Fibroblast of the conjunctiva (primary cell): ENCODE measurements around the gene ZNF396.

ENCODE experiments used
- DNase-seq: peaks from one replicate; pipeline ENCODE4 v3.0.0-alpha.2; 2010; ENCODE audit warnings: low read depth

Gene ZNF396

DNA sequence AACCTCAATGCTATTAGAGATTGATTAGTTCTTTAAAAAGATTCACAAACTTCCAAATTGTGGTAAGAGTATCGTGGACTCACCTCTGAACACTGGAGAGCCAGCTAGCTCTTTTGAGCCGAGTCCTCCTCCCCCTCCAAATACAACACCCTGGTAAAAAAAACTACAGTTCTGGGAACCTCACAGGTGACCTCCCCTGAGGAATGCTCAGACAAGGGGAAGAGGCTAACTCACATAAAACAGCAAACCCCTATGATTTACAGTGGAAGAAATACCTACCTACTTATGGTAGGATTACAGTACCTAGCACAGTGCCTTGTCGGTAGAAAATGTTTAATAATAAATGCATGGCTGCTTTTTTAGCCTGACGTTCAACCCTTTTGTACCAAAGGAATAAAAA is 41.3 kb downstream of the ZNF396 start:
- DNase-seq: no peak

DNA sequence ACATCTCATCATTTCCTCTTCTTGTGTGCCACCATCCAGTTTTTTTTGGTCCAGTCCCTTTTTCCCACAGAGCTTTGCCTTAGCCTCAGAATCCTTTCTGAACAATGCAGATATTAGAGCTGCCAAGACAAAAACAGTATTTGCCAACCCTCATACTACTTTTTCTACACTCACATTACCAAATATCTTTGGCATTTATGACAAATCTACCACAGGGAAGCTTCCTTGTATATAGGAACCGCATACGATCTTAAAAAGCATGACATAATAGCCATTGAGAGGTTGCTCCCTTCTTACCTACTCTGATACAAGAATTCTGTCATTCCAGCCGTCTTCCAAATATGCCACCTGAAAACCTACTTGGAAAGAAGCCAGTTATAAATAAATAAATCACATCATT is 42.3 kb downstream of the ZNF396 start:
- no peak for DNase-seq

DNA sequence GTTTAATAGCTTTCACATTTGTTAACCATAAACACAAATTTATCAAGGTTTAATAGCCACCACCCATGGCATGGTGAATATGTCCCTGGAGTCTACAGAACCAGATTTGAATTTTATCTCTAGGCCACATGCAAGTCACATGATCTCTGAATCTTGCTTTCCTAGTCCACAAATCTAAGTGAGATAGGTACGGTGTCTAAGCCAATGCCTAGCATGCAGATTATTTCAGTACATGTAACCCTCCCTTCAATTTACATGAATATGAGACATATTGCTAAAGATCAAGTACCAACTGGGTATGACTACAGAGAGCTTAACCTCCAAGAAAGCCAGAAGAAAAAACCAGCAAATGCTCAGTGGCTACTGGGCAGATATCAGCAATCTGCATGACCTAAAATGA is 42.9 kb downstream of the ZNF396 start:
- no peak for DNase-seq

DNA sequence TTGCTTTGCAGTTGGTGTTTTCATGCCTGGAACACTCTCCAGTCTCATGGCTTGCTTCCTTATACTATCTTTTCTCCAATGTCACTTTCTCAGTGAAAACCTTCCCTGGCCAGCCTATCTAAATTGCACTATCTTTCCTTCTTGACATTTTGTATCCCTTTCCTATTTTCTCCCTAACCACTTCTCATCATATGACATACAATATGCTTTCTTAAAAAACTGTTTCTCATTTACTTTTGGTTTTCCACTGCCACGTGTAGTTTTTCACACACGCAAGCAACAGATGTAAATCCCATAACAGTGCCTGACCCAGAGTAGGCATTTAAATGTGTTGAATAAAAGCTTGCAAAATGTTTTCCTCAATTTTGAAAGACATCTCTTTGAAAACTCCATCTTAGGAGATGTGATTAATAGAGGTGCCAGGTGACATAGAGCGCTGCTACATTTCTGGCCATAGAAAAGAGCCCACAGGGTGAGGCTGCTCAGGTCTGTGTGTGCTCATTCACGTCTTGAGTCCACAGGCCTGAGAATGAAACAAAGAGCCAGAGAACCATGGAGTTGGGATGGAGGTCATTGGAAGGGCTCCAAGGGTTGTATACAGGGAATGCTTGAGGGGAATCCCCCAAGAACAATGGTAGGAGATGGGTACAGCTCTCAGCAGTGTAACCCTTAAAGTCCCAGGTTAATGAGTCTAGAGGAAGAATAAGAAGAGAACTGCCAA is 45.6 kb downstream of the ZNF396 start:
- DNase-seq: no peak

DNA sequence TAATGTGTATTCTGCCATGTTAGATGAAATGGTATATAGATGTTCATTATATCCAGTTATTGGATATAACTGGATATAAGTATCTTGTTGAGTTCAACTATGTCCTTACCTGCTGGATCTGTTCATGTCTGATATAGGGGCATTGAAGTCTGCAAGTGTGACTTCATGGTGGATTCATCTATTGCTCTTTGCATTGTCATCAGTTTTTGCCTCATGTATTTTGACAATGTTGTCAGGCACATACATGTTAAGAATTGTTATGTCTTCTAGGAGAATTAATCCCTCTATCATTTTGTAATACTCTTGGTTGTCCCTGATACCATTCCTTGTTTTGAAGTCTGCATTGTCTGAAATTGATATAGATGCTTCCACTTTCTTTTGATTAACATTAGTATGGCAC is 48.3 kb downstream of the ZNF396 start:
- DNase-seq: no peak

DNA sequence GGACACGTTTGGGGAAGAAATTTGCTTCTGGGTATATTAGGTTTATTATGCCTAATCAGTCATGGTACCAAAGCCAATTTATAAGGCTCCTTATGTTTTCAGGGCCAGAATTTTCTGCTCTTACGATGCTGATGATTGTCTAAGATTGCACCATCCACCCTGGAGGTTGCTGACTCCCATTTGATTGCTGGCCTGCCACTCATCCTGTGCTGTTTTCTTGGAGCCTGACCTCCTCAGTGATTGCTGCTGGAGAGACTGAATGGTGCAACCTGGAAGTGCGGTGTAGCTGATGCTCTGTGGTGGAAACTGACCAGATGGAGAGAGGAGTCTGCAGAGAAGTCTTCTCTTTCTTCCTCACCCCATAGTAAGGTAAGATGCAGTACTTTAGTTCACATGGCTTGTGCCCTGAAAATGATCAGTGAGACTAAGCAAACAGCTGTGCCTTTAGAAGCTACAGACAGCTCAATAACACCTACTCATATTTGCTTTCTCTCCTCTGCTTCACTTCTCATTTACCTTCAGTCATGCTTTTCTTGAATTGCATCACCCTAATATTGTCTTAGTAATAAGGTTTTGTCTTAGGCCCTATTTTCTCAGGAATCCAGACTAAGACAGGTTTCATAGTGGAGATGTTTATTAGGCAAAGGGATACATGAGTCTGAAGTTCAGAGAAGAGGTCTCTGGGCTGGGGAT is 50.3 kb downstream of the ZNF396 start:
- DNase-seq: no peak

DNA sequence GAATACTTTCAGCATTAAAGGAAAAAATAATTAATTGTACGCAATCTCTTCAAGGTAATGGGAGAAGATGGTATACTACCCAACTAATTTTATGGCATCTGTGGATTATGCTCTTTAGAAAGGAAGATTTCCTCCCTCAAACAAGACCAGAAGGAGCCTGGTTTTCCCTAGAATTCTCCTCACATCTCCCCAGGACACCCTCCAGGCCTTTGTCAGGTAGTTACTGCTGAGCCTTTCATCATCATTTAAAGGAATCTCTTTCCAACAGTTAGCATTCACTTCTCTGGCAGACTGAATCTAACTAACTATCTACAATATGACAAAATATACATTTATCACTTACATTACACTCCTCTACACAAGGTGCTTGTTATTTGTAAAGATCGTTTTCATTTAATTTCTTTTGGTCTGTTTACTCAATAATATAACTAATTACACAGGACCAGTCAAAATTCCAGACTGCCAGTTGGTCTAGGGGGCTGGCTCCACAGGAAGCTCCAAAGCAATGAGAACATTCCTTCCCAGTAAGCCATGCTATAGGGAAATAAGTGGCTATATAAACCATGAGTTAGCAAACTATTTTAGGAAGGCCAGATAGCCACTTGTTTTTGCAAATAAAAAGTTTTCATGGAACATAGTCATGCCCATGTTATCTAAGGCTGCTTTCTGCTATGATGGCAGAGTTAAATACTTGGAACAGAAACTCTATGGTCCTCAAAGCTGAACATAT is 52.0 kb downstream of the ZNF396 start:
- no peak for DNase-seq

DNA sequence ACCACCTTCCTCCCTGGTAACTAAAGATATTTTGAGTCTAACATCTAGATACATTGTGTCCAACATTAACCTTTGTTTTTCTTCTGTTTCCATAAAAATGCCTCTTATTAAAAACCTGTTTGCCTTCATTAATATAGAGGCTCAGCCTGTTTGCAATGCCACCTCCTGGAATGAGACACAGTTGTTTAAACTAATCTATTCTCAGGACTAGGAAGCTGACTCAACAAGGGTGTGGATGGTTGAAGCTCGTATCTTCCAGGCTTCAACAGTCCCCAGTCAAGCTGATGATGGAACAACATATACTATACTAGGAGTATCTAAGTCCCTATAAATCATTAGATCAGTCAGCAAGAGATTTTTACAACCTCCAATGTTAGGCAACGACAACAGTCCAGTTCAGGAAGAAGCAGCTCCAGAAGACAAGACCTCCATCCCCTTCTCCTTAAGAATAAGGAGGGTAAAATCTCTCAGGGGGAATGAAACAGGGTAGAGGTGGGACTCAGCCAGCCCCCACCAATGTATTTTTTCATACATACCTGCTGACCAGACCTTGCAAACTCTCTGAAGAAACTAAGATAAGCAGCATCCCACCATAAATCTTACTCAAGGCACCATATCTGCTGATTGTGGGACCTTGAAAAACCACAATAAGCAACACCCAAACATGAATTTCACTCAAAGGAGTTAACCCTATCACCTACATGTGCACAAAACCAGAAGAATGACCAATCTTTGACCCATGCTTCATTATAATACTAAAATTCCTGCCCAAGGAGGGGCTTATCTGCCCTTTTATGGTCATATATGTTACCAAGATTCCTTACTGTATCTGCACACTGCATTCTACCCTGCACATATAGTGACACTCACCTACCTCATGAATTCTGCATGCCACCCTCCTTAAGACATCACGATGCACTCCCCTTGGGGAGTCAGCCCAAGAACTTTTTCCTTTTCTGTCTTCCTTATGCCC is 54.4 kb downstream of the ZNF396 start:
- no peak for DNase-seq
